IMR-90 (cell line): ENCODE measurements around the gene ADAMTS9. TPM values are rescaled to one million over a fixed set of nuclear protein-coding genes. Genes with fewer than 3 reads are reported as not detected.

Experiments
- ATAC-seq: fragments of 200-7000 bp; cut with Tn5 transposase; 2 replicates; pipeline ENCODE4 v1.9.1; 2020; ENCODE audit warnings: low read depth, mild to moderate bottlenecking, moderate library complexity
- BruUV-seq: library from RNA; stranded (reverse); fragments of 400-500 nt; replicated peaks from 2 replicates; lab custom pipeline; 2021; lab: Mats Ljungman, UMichigan
- CTCF ChIA-PET: fragments of 300-600 bp; formaldehyde crosslinking; extraction: SDS; loops from one replicate; lab custom pipeline; 2021; ENCODE audit warnings: antibody characterized with exemption; lab: Yijun Ruan, JAX
- POLR2A ChIA-PET: fragments of 300-600 bp; sonication (Branson Sonifier 250); formaldehyde crosslinking; loops from one replicate; lab custom pipeline; 2022; ENCODE audit warnings: antibody characterized with exemption; ENCODE audit not compliant: unreplicated experiment; lab: Charles Lee
- DNase-seq: peaks from one replicate; pipeline ENCODE4 v3.0.0; 2013
- H2AFZ ChIP-seq: replicated peaks from 2 replicates; pipeline ENCODE3; 2013; ENCODE audit warnings: low read length, mild to moderate bottlenecking; ENCODE audit not compliant: poor library complexity
- H2AK5ac ChIP-seq: 2 replicates; pipeline ENCODE4 v1.6.1; 2013; ENCODE audit warnings: low read depth, low read length, inconsistent platforms
- H2AK9ac ChIP-seq: replicated peaks from 2 replicates; pipeline ENCODE3; 2013; ENCODE audit warnings: mild to moderate bottlenecking, low read depth, low read length, moderate library complexity; ENCODE audit not compliant: poor library complexity
- H2BK120ac ChIP-seq: 2 replicates; pipeline ENCODE4 v1.6.1; 2013; ENCODE audit warnings: low read depth, low read length, inconsistent platforms
- H2BK15ac ChIP-seq: 3 replicates; pipeline ENCODE4 v1.6.1; 2013; ENCODE audit warnings: low read depth, low read length, inconsistent platforms
- H2BK20ac ChIP-seq: 2 replicates; pipeline ENCODE4 v1.6.1; 2013; ENCODE audit warnings: low read depth, mild to moderate bottlenecking, inconsistent platforms, low read length, moderate library complexity
- H2BK5ac ChIP-seq: 2 replicates; pipeline ENCODE4 v1.6.1; 2013; ENCODE audit warnings: mild to moderate bottlenecking, low read depth, low read length, inconsistent platforms; ENCODE audit not compliant: poor library complexity, severe bottlenecking
- H3K14ac ChIP-seq: replicated peaks from 2 replicates; pipeline ENCODE4 v1.6.1; 2013; ENCODE audit warnings: low read depth, low read length, inconsistent platforms
- H3K18ac ChIP-seq: 2 replicates; pipeline ENCODE4 v1.6.1; 2013; ENCODE audit warnings: low read depth, low read length, control low read depth
- H3K23ac ChIP-seq: 2 replicates; pipeline ENCODE4 v1.6.1; 2013; ENCODE audit warnings: low read depth, low read length, inconsistent platforms
- H3K27ac ChIP-seq: 2 replicates; pipeline ENCODE4 v1.5.1; 2013; ENCODE audit warnings: mild to moderate bottlenecking, control low read depth, low read length; ENCODE audit not compliant: insufficient read depth
- H3K27me3 ChIP-seq: 2 replicates; pipeline ENCODE4 v1.6.1; 2013; ENCODE audit warnings: low read length; ENCODE audit not compliant: control insufficient read depth, insufficient read depth
- H3K36me3 ChIP-seq: 2 replicates; pipeline ENCODE4 v1.6.1; 2013; ENCODE audit warnings: low read length, mixed read lengths; ENCODE audit not compliant: control insufficient read depth, insufficient read depth
- H3K4ac ChIP-seq: 2 replicates; pipeline ENCODE4 v1.6.1; 2013; ENCODE audit warnings: low read depth, low read length, inconsistent platforms
- H3K4me1 ChIP-seq: 2 replicates; pipeline ENCODE4 v1.6.1; 2013; ENCODE audit warnings: low read length, mixed read lengths; ENCODE audit not compliant: control insufficient read depth, insufficient read depth
- H3K4me2 ChIP-seq: 2 replicates; pipeline ENCODE4 v1.6.1; 2013; ENCODE audit warnings: low read depth, mild to moderate bottlenecking, control low read depth, low read length, moderate library complexity
- H3K4me3 ChIP-seq: 2 replicates; pipeline ENCODE4 v1.5.1; 2013; ENCODE audit warnings: low read depth, mild to moderate bottlenecking, control low read depth, low read length, moderate library complexity; ENCODE audit not compliant: insufficient read depth
- H3K56ac ChIP-seq: 2 replicates; pipeline ENCODE4 v1.6.1; 2013; ENCODE audit warnings: low read length, inconsistent platforms; ENCODE audit not compliant: insufficient read depth; ENCODE audit errors: extremely low read depth
- H3K79me1 ChIP-seq, 2 experiments: 2 replicates each; pipeline ENCODE4 v1.6.1; 2013; ENCODE audit warnings: low read length in 2 of 2, inconsistent platforms in 1 of 2, low read depth in 1 of 2
- H3K9ac ChIP-seq: 2 replicates; pipeline ENCODE4 v1.6.1; 2013; ENCODE audit warnings: low read depth, low read length, control low read depth
- H3K9me1 ChIP-seq: 2 replicates; pipeline ENCODE4 v1.6.1; 2013; ENCODE audit warnings: low read length, inconsistent platforms; ENCODE audit not compliant: insufficient read depth
- H3K9me3 ChIP-seq: 2 replicates; pipeline ENCODE4 v1.6.1; 2013; ENCODE audit warnings: low read length; ENCODE audit not compliant: control insufficient read depth, insufficient read depth
- H4K20me1 ChIP-seq: 2 replicates; pipeline ENCODE4 v1.6.1; 2013; ENCODE audit warnings: low read length, inconsistent platforms; ENCODE audit not compliant: insufficient read depth
- H4K5ac ChIP-seq: 2 replicates; pipeline ENCODE4 v1.6.1; 2013; ENCODE audit warnings: mild to moderate bottlenecking, low read depth, low read length, control low read depth
- H4K8ac ChIP-seq, 2 experiments: 2 replicates each; pipeline ENCODE4 v1.6.1; 2013; ENCODE audit warnings: low read depth in 2 of 2, low read length in 2 of 2, control low read depth in 1 of 2, inconsistent platforms in 1 of 2
- H4K91ac ChIP-seq: 2 replicates; pipeline ENCODE4 v1.6.1; 2013; ENCODE audit warnings: low read depth, low read length, inconsistent platforms; ENCODE audit not compliant: insufficient read depth
- CHD1 ChIP-seq: IDR thresholded peaks from 2 replicates; pipeline ENCODE4 v1.6.1; 2012; ENCODE audit warnings: low read depth, low read length, improper control_type of control experiment
- FOS ChIP-seq: fragments of 150-350 bp; IDR thresholded peaks from 2 replicates; pipeline ENCODE4 v1.6.1; 2016; ENCODE audit warnings: low read depth, low read length
- MAFK ChIP-seq: IDR thresholded peaks from 2 replicates; pipeline ENCODE4 v1.6.1; 2012; ENCODE audit warnings: low read depth, low read length, improper control_type of control experiment
- MAZ ChIP-seq: IDR thresholded peaks from 2 replicates; pipeline ENCODE4 v1.6.1; 2012; ENCODE audit warnings: low read depth, mild to moderate bottlenecking, low read length, improper control_type of control experiment, moderate library complexity, borderline replicate concordance
- NFE2L2 ChIP-seq: fragments of 150-350 bp; IDR thresholded peaks from 2 replicates; pipeline ENCODE4 v1.6.1; 2016; ENCODE audit warnings: low read depth, mild to moderate bottlenecking, low read length
- RAD21 ChIP-seq: IDR thresholded peaks from 2 replicates; pipeline ENCODE4 v1.6.1; 2012; ENCODE audit warnings: low read length, improper control_type of control experiment
- RCOR1 ChIP-seq: IDR thresholded peaks from 2 replicates; pipeline ENCODE4 v1.6.1; 2012; ENCODE audit warnings: mild to moderate bottlenecking, low read length, improper control_type of control experiment; ENCODE audit not compliant: insufficient replicate concordance
- RFX5 ChIP-seq: IDR thresholded peaks from 2 replicates; pipeline ENCODE4 v1.8.0; 2012; ENCODE audit warnings: low read depth, mild to moderate bottlenecking, low read length, moderate library complexity
- SMC3 ChIP-seq: fragments of 150-350 bp; IDR thresholded peaks from 2 replicates; pipeline ENCODE4 v1.6.1; 2016; ENCODE audit warnings: low read depth, mild to moderate bottlenecking, antibody characterized with exemption, low read length, moderate library complexity
- USF2 ChIP-seq: fragments of 150-350 bp; IDR thresholded peaks from 2 replicates; pipeline ENCODE4 v1.6.1; 2017; ENCODE audit warnings: mild to moderate bottlenecking, antibody characterized with exemption, low read length, low read depth
- WGBS, 2 experiments: methylation state at CpG; one replicate each; pipeline versions ENCODE4 v1.1.5 to v1.1.7; 2013; ENCODE audit warnings: missing lambda C conversion rate in 2 of 2; ENCODE audit not compliant: insufficient read length in 1 of 2; ENCODE audit errors: extremely low coverage in 2 of 2; 5-methylcytosine and 5-hydroxymethylcytosine counted together
- dilution Hi-C: fragments of 300-500 bp; cut with HindIII; formaldehyde crosslinking; loops from one replicate; pipeline ENCODE4 v1.14.3; 2018; ENCODE audit warnings: low sequenced_read_pairs; ENCODE audit not compliant: unreplicated experiment
- in situ Hi-C: fragments of 300-500 bp; cut with MboI; formaldehyde crosslinking; loops from 3 replicates; pipeline ENCODE4 v1.14.3; 2019; ENCODE audit warnings: low sequenced_read_pairs, inconsistent platforms, mixed read lengths
- intact Hi-C: fragments of 100-400 bp; cut with micrococcal nuclease; formaldehyde crosslinking; loops from 2 replicates; pipeline ENCODE4 v1.10.0; 2022
- polyA plus RNA-seq, 3 experiments: library from polyadenylated mRNA; depleted of rRNA; stranded (reverse); fragments of >200 nt; gene quantifications; 2 replicates each; pipeline ENCODE4 v1.2.3, GENCODE V29; 2012; ENCODE audit warnings: low replicate concordance in 1 of 3
- total RNA-seq: library from RNA; depleted of rRNA; stranded (reverse); fragments of >200 nt; gene quantifications from 2 replicates; pipeline ENCODE4 v1.2.3, GENCODE V29; 2012
- TF ChIP-seq, protein P1 (sequence below): conservative IDR thresholded peaks from 2 replicates; pipeline ENCODE4 v1.5.1; 2012; ENCODE audit warnings: mild to moderate bottlenecking, low read depth, low read length, improper control_type of control experiment

Gene ADAMTS9
- total and polyA plus RNA-seq, 2 of the 4 experiments (the other 2 are of a cell fraction) = 0.55 to 1.1 TPM

GRCh38 chr3:64656544-64656943 lies 31.3 kb downstream of the ADAMTS9 start:
- intact Hi-C loops (no loop called here), in situ Hi-C loops (no loop called here)

More at GRCh38 chr3:64656544-64656943, 31.3 kb downstream of the ADAMTS9 start:
- no peak overlapping the region for H3K4me3 ChIP-seq
- TF ChIP-seq FOS = no peak
- TF ChIP-seq MAFK = no peak
- TF ChIP-seq CHD1 = no peak
- no peak for TF ChIP-seq NFE2L2
- no peak for TF ChIP-seq RCOR1
- no peak for TF ChIP-seq MAZ
- no peak for TF ChIP-seq USF2
- TF ChIP-seq, protein P1, sequence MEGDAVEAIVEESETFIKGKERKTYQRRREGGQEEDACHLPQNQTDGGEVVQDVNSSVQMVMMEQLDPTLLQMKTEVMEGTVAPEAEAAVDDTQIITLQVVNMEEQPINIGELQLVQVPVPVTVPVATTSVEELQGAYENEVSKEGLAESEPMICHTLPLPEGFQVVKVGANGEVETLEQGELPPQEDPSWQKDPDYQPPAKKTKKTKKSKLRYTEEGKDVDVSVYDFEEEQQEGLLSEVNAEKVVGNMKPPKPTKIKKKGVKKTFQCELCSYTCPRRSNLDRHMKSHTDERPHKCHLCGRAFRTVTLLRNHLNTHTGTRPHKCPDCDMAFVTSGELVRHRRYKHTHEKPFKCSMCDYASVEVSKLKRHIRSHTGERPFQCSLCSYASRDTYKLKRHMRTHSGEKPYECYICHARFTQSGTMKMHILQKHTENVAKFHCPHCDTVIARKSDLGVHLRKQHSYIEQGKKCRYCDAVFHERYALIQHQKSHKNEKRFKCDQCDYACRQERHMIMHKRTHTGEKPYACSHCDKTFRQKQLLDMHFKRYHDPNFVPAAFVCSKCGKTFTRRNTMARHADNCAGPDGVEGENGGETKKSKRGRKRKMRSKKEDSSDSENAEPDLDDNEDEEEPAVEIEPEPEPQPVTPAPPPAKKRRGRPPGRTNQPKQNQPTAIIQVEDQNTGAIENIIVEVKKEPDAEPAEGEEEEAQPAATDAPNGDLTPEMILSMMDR = no peak
- no peak for TF ChIP-seq RFX5
- TF ChIP-seq RAD21 = no peak
- TF ChIP-seq SMC3 = no peak
- H2BK20ac ChIP-seq = no peak overlapping the region
- no peaks in the 10 kb centered on the region for H3K4me1 ChIP-seq
- no peak overlapping the region for H4K91ac ChIP-seq
- H3K79me1 ChIP-seq = no peaks in the 10 kb centered on the region
- no peak overlapping the region for H4K5ac ChIP-seq
- H3K23ac ChIP-seq = no peak overlapping the region
- dilution Hi-C loops = no loop called here
- H3K9ac ChIP-seq = no peak overlapping the region
- CTCF ChIA-PET = no interaction called here
- no peak overlapping the region for H3K56ac ChIP-seq
- no peak overlapping the region for H2AK9ac ChIP-seq
- no peak overlapping the region for H2BK120ac ChIP-seq
- H2BK5ac ChIP-seq = no peak overlapping the region
- no peak overlapping the region for H2BK15ac ChIP-seq
- H3K27ac ChIP-seq = no peak overlapping the region
- no peak overlapping the region for H4K8ac ChIP-seq
- H2AFZ ChIP-seq = no peak overlapping the region
- no peaks in the 10 kb centered on the region for H4K20me1 ChIP-seq
- H3K4ac ChIP-seq = no peak overlapping the region
- 75% methylated on average over 1 of the region's 4 CpGs; no CpG with 5 or more reads in 1 of the 2 experiments for WGBS, 2 experiments
- DNase-seq (no peak), ATAC-seq (no peak)
- POLR2A ChIA-PET = no interaction called here
- no peaks in the 10 kb centered on the region for H3K9me3 ChIP-seq
- no peak overlapping the region for H3K18ac ChIP-seq
- BruUV-seq = no TSS peak
- no peak overlapping the region for H3K4me2 ChIP-seq
- no peaks in the 10 kb centered on the region; the same call in 1 of the 2 replicates for H3K9me1 ChIP-seq
- no peak overlapping the region for H3K14ac ChIP-seq
- H3K36me3 ChIP-seq = peaks cover 10% of the 10 kb centered on the region
- no peaks in the 10 kb centered on the region for H3K27me3 ChIP-seq
- no peak overlapping the region for H2AK5ac ChIP-seq
